HL-60/S4 (cell line): ENCODE measurements around the gene SFT2D3.

ENCODE experiments used
- in situ Hi-C: fragments of 300-500 bp; cut with MboI; formaldehyde crosslinking; loops from 2 replicates; pipeline ENCODE4 v1.14.3; 2022; ENCODE audit warnings: low sequenced_read_pairs

The SFT2D3 gene

GRCh38 chr2:127664065-127664894 is 37.0 kb upstream of the SFT2D3 start:
- in situ Hi-C loops = no loop called here

- in situ Hi-C loops = no loop called here
These were observed 36.4 kb upstream of the SFT2D3 start for GRCh38 chr2:127664895-127665225.

- in situ Hi-C loops = no loop called here
These were observed 35.9 kb upstream of the SFT2D3 start for GRCh38 chr2:127665267-127665893.

- in situ Hi-C loops = no loop called here
These were observed 32.2 kb upstream of the SFT2D3 start for GRCh38 chr2:127669056-127669455.

GRCh38 chr2:127670055-127670956 is 31.0 kb upstream of the SFT2D3 start:
- in situ Hi-C loops = no loop called here

- in situ Hi-C loops = no loop called here
These were observed 30.4 kb upstream of the SFT2D3 start for GRCh38 chr2:127670957-127671290.

GRCh38 chr2:127671557-127672302 is 29.6 kb upstream of the SFT2D3 start:
- in situ Hi-C loops = no loop called here

- in situ Hi-C loops = no loop called here
These were observed 28.7 kb upstream of the SFT2D3 start for GRCh38 chr2:127672341-127673224.

GRCh38 chr2:127673291-127674069 is 27.8 kb upstream of the SFT2D3 start:
- in situ Hi-C loops = no loop called here

- in situ Hi-C loops = no loop called here
These were observed 26.8 kb upstream of the SFT2D3 start for GRCh38 chr2:127674241-127675209.

- in situ Hi-C loops = no loop called here
These were observed 25.7 kb upstream of the SFT2D3 start, which contains the start of gene LIMS2 for GRCh38 chr2:127675331-127676261. LIMS2 (minus strand) TSS chr2:127675530; CDS start chr2:127675024, 506 bp downstream.

GRCh38 chr2:127676906-127677305 is 24.4 kb upstream of the SFT2D3 start:
- in situ Hi-C loops = no loop called here

GRCh38 chr2:127678531-127678930 is 22.8 kb upstream of the SFT2D3 start:
- in situ Hi-C loops = no loop called here

GRCh38 chr2:127678991-127679390 is 22.3 kb upstream of the SFT2D3 start:
- in situ Hi-C loops = no loop called here

- in situ Hi-C loops = no loop called here
These were observed 21.5 kb upstream of the SFT2D3 start for GRCh38 chr2:127679680-127680361.

GRCh38 chr2:127680706-127681287 is 20.5 kb upstream of the SFT2D3 start:
- in situ Hi-C loops = no loop called here
